ENCODE measurements around the gene ASCC3.

The ASCC3 gene

DNA sequence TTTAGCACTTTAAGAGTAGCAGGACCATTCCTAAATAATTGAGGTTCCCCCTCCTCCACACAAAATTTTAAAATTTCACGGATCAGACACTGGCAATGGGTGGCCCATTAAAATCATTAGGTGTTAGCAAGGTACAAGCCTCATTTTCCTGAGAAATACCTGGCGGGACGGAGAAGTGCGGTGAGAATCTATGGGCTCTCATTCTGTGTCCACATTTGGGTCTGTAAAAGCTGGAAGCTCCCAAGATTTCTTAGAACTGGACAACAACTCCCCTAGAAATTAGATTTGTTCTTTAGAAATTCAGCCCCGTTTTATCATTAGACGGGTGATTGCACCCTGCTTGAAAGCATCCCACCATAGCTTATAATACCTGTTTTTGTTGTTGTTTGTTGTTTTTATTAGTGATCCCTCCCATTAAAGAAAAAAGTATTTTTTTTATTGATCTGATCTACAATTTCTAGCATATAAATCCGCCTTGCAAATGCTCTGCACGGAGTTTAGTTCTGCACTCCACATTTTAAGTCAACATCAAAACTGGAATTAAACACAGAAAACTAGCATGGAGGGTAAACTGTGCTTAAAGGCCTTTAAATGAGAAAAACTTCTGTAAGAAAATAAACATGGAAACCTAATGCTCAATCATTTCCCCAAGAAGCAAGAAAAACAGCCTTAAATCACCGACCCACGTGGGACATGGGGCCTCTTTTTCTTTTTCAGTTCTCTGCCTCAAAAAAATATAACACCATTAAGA lies 422.1 kb downstream of the ASCC3 start:
- no peak overlapping the region for H3K4me2 ChIP-seq (ENCODE audit: low read depth, low read length, poor library complexity, severe bottlenecking)
- TF ChIP-seq EZH2phosphoT487 (IDR thresholded peaks at IDR 0.05; ENCODE audit: borderline replicate concordance), result no peak
- TF ChIP-seq, protein P1, sequence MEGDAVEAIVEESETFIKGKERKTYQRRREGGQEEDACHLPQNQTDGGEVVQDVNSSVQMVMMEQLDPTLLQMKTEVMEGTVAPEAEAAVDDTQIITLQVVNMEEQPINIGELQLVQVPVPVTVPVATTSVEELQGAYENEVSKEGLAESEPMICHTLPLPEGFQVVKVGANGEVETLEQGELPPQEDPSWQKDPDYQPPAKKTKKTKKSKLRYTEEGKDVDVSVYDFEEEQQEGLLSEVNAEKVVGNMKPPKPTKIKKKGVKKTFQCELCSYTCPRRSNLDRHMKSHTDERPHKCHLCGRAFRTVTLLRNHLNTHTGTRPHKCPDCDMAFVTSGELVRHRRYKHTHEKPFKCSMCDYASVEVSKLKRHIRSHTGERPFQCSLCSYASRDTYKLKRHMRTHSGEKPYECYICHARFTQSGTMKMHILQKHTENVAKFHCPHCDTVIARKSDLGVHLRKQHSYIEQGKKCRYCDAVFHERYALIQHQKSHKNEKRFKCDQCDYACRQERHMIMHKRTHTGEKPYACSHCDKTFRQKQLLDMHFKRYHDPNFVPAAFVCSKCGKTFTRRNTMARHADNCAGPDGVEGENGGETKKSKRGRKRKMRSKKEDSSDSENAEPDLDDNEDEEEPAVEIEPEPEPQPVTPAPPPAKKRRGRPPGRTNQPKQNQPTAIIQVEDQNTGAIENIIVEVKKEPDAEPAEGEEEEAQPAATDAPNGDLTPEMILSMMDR (conservative IDR thresholded peaks at IDR 0.05; ENCODE audit: low read length), result no peak
- no peaks in the 10 kb centered on the region for H4K20me1 ChIP-seq (ENCODE audit: insufficient read depth, low read length, poor library complexity, severe bottlenecking)
- H3K9ac ChIP-seq (ENCODE audit: low read depth, low read length, poor library complexity, severe bottlenecking), result no peak overlapping the region
- no peak overlapping the region for H3K4me3 ChIP-seq (ENCODE audit: low read length, poor library complexity, severe bottlenecking)
- H3K9me2 ChIP-seq (replicated peaks; ENCODE audit: low read depth, low read length), result no peaks in the 10 kb centered on the region
- no peak overlapping the region for H2AFZ ChIP-seq (ENCODE audit: low read length)
- H3K27me3 ChIP-seq (ENCODE audit: insufficient read depth, low read length, poor library complexity, severe bottlenecking), result no peaks in the 10 kb centered on the region
- H3K9me3 ChIP-seq (ENCODE audit: insufficient read depth, low read depth, low read length), result no peaks in the 10 kb centered on the region
- H3K4me1 ChIP-seq (ENCODE audit: insufficient read depth, low read length, poor library complexity, severe bottlenecking), result no peaks in the 10 kb centered on the region
- no peaks in the 10 kb centered on the region for H3K36me3 ChIP-seq (ENCODE audit: insufficient read depth, low read length)
- H3K79me2 ChIP-seq (ENCODE audit: insufficient read depth, low read length), result no peaks in the 10 kb centered on the region
- no peaks in the 10 kb centered on the region for H3F3A ChIP-seq (ENCODE audit: low read depth)

All from Loucy (cell line).